Measurements from ENCODE around the gene FOXL1.

Gene FOXL1

DNA sequence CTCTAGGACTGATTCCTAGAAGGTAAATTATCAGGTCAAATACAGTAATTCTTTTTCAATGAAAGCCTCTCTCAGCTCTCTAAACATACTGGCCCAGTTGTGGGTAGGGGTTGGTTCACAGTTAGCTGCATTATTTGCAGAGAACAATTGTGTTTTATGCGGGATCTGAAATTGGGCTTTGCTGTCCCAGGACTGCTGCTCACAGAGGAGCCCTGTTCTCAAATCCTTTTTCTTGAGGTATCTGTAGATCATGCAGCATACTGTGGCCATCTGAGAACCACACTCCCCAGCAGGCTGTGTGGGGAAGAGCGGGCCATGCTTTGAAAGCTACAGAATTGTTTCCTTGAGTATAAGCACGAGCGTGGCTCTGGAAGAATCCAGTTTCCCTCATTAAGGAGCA lies 40.9 kb upstream of the FOXL1 start:
- Histone ChIP-seq H3K9me3 (ENCODE audit: control insufficient read depth, insufficient read depth, low read depth, low read length) (no peaks in the 10 kb centered on the region), H3K27ac (ENCODE audit: extremely low read depth, low read depth, low read length) (no peak overlapping the region), H3K36me3 (ENCODE audit: control insufficient read depth in 2 of 2, insufficient read depth in 1 of 2, low read length in 2 of 2) (peaks cover 5 to 75% of the 10 kb centered on the region in 2 experiments), H3K4me1 (ENCODE audit: control insufficient read depth, insufficient read depth, low read length) (no peaks in the 10 kb centered on the region), H3K4me3 (ENCODE audit: low read depth, low read length) (no peak overlapping the region)
- TF ChIP-seq GLIS2 (tag by site-specific recombination; IDR thresholded peaks at IDR 0.05) (no peak), KLF1 (tag by site-specific recombination; IDR thresholded peaks at IDR 0.05) (no peak), ZFP3 (tag by site-specific recombination; IDR thresholded peaks at IDR 0.05; ENCODE audit: low read depth) (no peak), ZNF830 (tag by site-specific recombination; IDR thresholded peaks at IDR 0.05; ENCODE audit: low read depth) (no peak)
- TF ChIP-seq, protein P1, sequence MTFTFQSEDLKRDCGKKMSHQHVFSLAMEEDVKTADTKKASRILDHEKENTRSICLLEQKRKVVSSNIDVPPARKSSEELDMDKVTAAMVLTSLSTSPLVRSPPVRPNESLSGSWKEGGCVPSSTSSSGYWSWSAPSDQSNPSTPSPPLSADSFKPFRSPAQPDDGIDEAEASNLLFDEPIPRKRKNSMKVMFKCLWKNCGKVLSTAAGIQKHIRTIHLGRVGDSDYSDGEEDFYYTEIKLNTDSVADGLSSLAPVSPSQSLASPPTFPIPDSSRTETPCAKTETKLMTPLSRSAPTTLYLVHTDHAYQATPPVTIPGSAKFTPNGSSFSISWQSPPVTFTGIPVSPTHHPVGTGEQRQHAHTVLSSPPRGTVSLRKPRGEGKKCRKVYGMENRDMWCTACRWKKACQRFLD (tag by site-specific recombination; IDR thresholded peaks at IDR 0.05): no peak
- ChIA-PET POLR2A (no interaction called here), CTCF (no interaction called here)

DNA sequence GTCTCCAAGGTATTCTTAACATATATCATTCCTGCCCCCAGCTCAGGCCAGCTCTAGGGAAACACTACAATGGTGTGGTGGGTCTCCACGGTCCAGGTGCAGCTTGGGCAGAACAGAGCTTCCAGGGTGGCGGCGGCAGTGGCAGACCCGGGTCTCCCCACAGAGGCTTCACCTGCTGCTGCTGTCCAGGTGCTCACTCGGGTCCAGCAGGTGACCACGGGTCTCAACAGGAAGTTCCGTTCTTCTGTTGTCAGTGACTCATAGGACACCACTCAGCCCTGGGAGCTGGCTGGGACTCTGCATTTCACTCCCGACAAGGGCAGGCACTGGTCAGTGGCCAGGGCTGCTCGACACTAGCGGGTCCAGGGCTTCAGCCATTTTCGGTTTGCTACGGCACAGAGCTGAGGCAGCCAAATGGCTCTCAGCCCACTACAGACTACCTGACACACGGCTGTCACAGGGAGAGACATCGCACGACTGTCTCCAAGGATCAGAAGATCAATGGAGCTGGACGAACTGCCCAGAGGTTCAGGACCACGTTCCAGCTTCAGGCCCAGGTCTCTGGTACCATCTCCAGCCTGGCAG lies 40.1 kb upstream of the FOXL1 start:
- Histone ChIP-seq H3K4me3 (ENCODE audit: low read depth, low read length) (no peak overlapping the region), H3K9me3 (ENCODE audit: control insufficient read depth, insufficient read depth, low read depth, low read length) (no peaks in the 10 kb centered on the region), H3K4me1 (ENCODE audit: control insufficient read depth, insufficient read depth, low read length) (no peaks in the 10 kb centered on the region), H3K27ac (ENCODE audit: extremely low read depth, low read depth, low read length) (no peak overlapping the region), H3K36me3 (ENCODE audit: control insufficient read depth in 2 of 2, insufficient read depth in 1 of 2, low read length in 2 of 2) (peaks cover 5 to 82% of the 10 kb centered on the region in 2 experiments)
- POLR2A ChIA-PET: no interaction called here
- TF ChIP-seq MEIS1 (CRISPR knock-in tag; IDR thresholded peaks at IDR 0.05; ENCODE audit: borderline replicate concordance) (no peak), GLIS2 (tag by site-specific recombination; IDR thresholded peaks at IDR 0.05) (no peak), ZNF610 (tag by site-specific recombination; IDR thresholded peaks at IDR 0.05; ENCODE audit: borderline replicate concordance) (no peak), ZNF768 (tag by site-specific recombination; IDR thresholded peaks at IDR 0.05) (no peak), ZNF433 (tag by site-specific recombination; IDR thresholded peaks at IDR 0.05; ENCODE audit: low read depth) (no peak), ZNF223 (tag by site-specific recombination; IDR thresholded peaks at IDR 0.05) (no peak), ZNF341 (tag by site-specific recombination; IDR thresholded peaks at IDR 0.05; ENCODE audit: low read depth) (no peak), ZNF473 (tag by site-specific recombination; IDR thresholded peaks at IDR 0.05) (no peak)
- TF ChIP-seq, protein P2, sequence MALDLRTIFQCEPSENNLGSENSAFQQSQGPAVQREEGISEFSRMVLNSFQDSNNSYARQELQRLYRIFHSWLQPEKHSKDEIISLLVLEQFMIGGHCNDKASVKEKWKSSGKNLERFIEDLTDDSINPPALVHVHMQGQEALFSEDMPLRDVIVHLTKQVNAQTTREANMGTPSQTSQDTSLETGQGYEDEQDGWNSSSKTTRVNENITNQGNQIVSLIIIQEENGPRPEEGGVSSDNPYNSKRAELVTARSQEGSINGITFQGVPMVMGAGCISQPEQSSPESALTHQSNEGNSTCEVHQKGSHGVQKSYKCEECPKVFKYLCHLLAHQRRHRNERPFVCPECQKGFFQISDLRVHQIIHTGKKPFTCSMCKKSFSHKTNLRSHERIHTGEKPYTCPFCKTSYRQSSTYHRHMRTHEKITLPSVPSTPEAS (tag by site-specific recombination; IDR thresholded peaks at IDR 0.05): no peak
- TF ChIP-seq, protein P3, sequence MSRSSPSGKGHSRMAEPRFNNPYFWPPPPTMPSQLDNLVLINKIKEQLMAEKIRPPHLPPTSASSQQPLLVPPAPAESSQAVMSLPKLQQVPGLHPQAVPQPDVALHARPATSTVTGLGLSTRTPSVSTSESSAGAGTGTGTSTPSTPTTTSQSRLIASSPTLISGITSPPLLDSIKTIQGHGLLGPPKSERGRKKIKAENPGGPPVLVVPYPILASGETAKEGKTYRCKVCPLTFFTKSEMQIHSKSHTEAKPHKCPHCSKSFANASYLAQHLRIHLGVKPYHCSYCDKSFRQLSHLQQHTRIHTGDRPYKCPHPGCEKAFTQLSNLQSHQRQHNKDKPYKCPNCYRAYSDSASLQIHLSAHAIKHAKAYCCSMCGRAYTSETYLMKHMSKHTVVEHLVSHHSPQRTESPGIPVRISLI (tag by site-specific recombination; IDR thresholded peaks at IDR 0.05): no peak
- TF ChIP-seq, protein P4, sequence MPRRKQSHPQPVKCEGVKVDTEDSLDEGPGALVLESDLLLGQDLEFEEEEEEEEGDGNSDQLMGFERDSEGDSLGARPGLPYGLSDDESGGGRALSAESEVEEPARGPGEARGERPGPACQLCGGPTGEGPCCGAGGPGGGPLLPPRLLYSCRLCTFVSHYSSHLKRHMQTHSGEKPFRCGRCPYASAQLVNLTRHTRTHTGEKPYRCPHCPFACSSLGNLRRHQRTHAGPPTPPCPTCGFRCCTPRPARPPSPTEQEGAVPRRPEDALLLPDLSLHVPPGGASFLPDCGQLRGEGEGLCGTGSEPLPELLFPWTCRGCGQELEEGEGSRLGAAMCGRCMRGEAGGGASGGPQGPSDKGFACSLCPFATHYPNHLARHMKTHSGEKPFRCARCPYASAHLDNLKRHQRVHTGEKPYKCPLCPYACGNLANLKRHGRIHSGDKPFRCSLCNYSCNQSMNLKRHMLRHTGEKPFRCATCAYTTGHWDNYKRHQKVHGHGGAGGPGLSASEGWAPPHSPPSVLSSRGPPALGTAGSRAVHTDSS (tag by site-specific recombination; IDR thresholded peaks at IDR 0.05): no peak
- TF ChIP-seq, protein P5, sequence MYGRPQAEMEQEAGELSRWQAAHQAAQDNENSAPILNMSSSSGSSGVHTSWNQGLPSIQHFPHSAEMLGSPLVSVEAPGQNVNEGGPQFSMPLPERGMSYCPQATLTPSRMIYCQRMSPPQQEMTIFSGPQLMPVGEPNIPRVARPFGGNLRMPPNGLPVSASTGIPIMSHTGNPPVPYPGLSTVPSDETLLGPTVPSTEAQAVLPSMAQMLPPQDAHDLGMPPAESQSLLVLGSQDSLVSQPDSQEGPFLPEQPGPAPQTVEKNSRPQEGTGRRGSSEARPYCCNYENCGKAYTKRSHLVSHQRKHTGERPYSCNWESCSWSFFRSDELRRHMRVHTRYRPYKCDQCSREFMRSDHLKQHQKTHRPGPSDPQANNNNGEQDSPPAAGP (tag by site-specific recombination; IDR thresholded peaks at IDR 0.05): no peak
- CTCF ChIA-PET: interaction anchor here (0.7 kb wide), 1 partner anchor 407 kb away, joined by 3 read pairs; no protein-coding TSS in a partner anchor

All from HEK293 (cell line).